GM12878 (cell line): ENCODE data around the gene ATL1.

Source experiments
- ATF3 ChIP-seq: IDR thresholded peaks from 2 replicates; pipeline ENCODE4 v1.6.1; 2011; ENCODE audit warnings: low read depth, mild to moderate bottlenecking, low read length, moderate library complexity, borderline replicate concordance; ENCODE audit errors: extremely low read depth
- CTCF ChIP-seq, 3 experiments: IDR thresholded peaks in 2 of 3; conservative IDR thresholded peaks in 1 of 3; 2 replicates each; pipeline ENCODE4 v1.5.1; 2011; ENCODE audit warnings: low read depth in 3 of 3, low read length in 3 of 3, mild to moderate bottlenecking in 3 of 3, control low read depth in 2 of 3, moderate library complexity in 2 of 3, inconsistent platforms in 1 of 3, mixed read lengths in 1 of 3; ENCODE audit not compliant: control insufficient read depth in 2 of 3, insufficient read depth in 1 of 3; ENCODE audit errors: extremely low read depth in 1 of 3
- E4F1 ChIP-seq: fragments of 450-650 bp; IDR thresholded peaks from 2 replicates; pipeline ENCODE4 v1.6.1; 2018; ENCODE audit warnings: borderline replicate concordance, mild to moderate bottlenecking; ENCODE audit not compliant: partially characterized antibody
- NFXL1 ChIP-seq: fragments of 450-650 bp; IDR thresholded peaks from 2 replicates; pipeline ENCODE4 v1.6.1; 2017; ENCODE audit warnings: antibody characterized with exemption, mild to moderate bottlenecking, borderline replicate concordance
- NKRF ChIP-seq: fragments of 450-650 bp; conservative IDR thresholded peaks from 2 replicates; pipeline ENCODE4 v1.6.1; 2017; ENCODE audit warnings: mild to moderate bottlenecking, moderate library complexity
- PBX3 ChIP-seq: IDR thresholded peaks from 2 replicates; pipeline ENCODE4 v1.6.1; 2011; ENCODE audit warnings: mild to moderate bottlenecking, low read depth, low read length, moderate library complexity; ENCODE audit not compliant: insufficient replicate concordance
- POLR2A ChIP-seq: IDR thresholded peaks from 2 replicates; pipeline ENCODE4 v1.6.1; 2011; ENCODE audit warnings: low read depth, mild to moderate bottlenecking, low read length
- RFX5 ChIP-seq: IDR thresholded peaks from 2 replicates; pipeline ENCODE4 v1.6.1; 2011; ENCODE audit warnings: low read depth, low read length, improper control_type of control experiment
- SMC3 ChIP-seq: IDR thresholded peaks from 2 replicates; pipeline ENCODE4 v1.6.1; 2011; ENCODE audit warnings: low read length, improper control_type of control experiment, borderline replicate concordance
- ZSCAN29 ChIP-seq: fragments of 450-650 bp; IDR thresholded peaks from 2 replicates; pipeline ENCODE4 v1.6.1; 2017; ENCODE audit warnings: mild to moderate bottlenecking, moderate library complexity

- TF ChIP-seq E4F1 (no peak), ZSCAN29 (no peak), CTCF (IDR thresholded peaks at IDR 0.05 in 2 of 3, conservative IDR thresholded peaks at IDR 0.05 in 1 of 3; ENCODE audit: control insufficient read depth in 2 of 3, extremely low read depth in 1 of 3, insufficient read depth in 1 of 3, low read depth in 3 of 3, low read length in 3 of 3) (no peak), PBX3 (no peak), NFXL1 (no peak), ATF3 (no peak), SMC3 (no peak), RFX5 (no peak), NKRF (no peak), POLR2A (no peak)
Measured at GRCh38 chr14:50573862-50574261, 13.9 kb downstream of the ATL1 start.
